BLaER1 treated with 17β-estradiol and CSF1 and Interleukin-3, amounts not matched to agents 10 nM and 100 nM (cell line): ENCODE results near the gene P4HA2.

Experiments used
- H3K27ac ChIP-seq, 11 experiments: shearing (Covaris generic); formaldehyde crosslinking; 2 replicates each; pipeline ENCODE4 v1.8.1; 2022
- H3K27me3 ChIP-seq, 11 experiments: shearing (Covaris generic); formaldehyde crosslinking; 2 replicates each; pipeline ENCODE4 v1.8.1; 2022
- H3K36me3 ChIP-seq, 11 experiments: shearing (Covaris generic); formaldehyde crosslinking; 2 replicates each; pipeline ENCODE4 v1.8.1; 2022
- H3K4me1 ChIP-seq, 10 experiments: shearing (Covaris generic); formaldehyde crosslinking; 2 replicates each; pipeline ENCODE4 v1.8.1; 2022
- H3K4me2 ChIP-seq, 11 experiments: shearing (Covaris generic); formaldehyde crosslinking; 2 replicates each; pipeline ENCODE4 v1.8.1; 2022
- H3K4me3 ChIP-seq, 10 experiments: shearing (Covaris generic); formaldehyde crosslinking; 2 replicates each; pipeline ENCODE4 v1.8.1; 2022
- H3K9ac ChIP-seq, 11 experiments: shearing (Covaris generic); formaldehyde crosslinking; 2 replicates each; pipeline ENCODE4 v1.8.1; 2022
- H3K9me3 ChIP-seq, 11 experiments: shearing (Covaris generic); formaldehyde crosslinking; replicated peaks in 1 of 11; 2 replicates each; pipeline ENCODE4 v1.8.1; 2022
- H4K20me1 ChIP-seq, 11 experiments: shearing (Covaris generic); formaldehyde crosslinking; 2 replicates each; pipeline ENCODE4 v1.8.1; 2022
- Cebpa-rat ChIP-seq, 11 experiments: shearing (Covaris generic); IDR thresholded peaks; 2 replicates each; pipeline ENCODE4 v1.8.1; 2022

P4HA2 gene

GRCh38 chr5:132254321-132254977 lies 26.8 kb upstream of the P4HA2 start:
- H4K20me1 ChIP-seq, result no peaks in the 10 kb centered on the region
- no peak overlapping the region for H3K27ac ChIP-seq
- no peaks in the 10 kb centered on the region for H3K9me3 ChIP-seq
- no peaks in the 10 kb centered on the region; a peak in 1 of 22 replicates for H3K27me3 ChIP-seq
- TF ChIP-seq Cebpa-rat (IDR thresholded peaks at IDR 0.05), result no peak
- H3K4me2 ChIP-seq, result no peak overlapping the region
- no peaks in the 10 kb centered on the region for H3K36me3 ChIP-seq
- H3K4me1 ChIP-seq, result peaks cover 0 to 24% (median 5%) of the 10 kb centered on the region in 10 experiments; a peak in 12 of 20 replicates
- H3K4me3 ChIP-seq, result no peak overlapping the region
- no peak overlapping the region for H3K9ac ChIP-seq

GRCh38 chr5:132253452-132254320 lies 26.0 kb upstream of the P4HA2 start:
- Histone ChIP-seq H3K9me3 (no peaks in the 10 kb centered on the region), H3K9ac (no peak overlapping the region), H3K27ac (no peak overlapping the region), H3K4me3 (no peak overlapping the region), H4K20me1 (no peaks in the 10 kb centered on the region), H3K36me3 (no peaks in the 10 kb centered on the region), H3K4me1 (peaks cover 0 to 17% (median 0%) of the 10 kb centered on the region in 10 experiments; a peak in 8 of 20 replicates), H3K27me3 (no peaks in the 10 kb centered on the region; a peak in 1 of 22 replicates), H3K4me2 (no peak overlapping the region)
- TF ChIP-seq Cebpa-rat (IDR thresholded peaks at IDR 0.05), result no peak

GRCh38 chr5:132253008-132253441 lies 25.4 kb upstream of the P4HA2 start:
- Histone ChIP-seq H3K27me3 (no peaks in the 10 kb centered on the region; a peak in 1 of 22 replicates), H3K4me2 (no peak overlapping the region), H3K27ac (no peak overlapping the region), H3K36me3 (no peaks in the 10 kb centered on the region), H4K20me1 (no peaks in the 10 kb centered on the region), H3K9me3 (0 out of 22 replicates have a peak, but pooled peaks cover 0 to 2% (median 0%) of the 10 kb centered on the region in 11 experiments), H3K4me3 (no peak overlapping the region), H3K4me1 (peaks cover 0 to 12% (median 2%) of the 10 kb centered on the region in 10 experiments; a peak in 11 of 20 replicates), H3K9ac (no peak overlapping the region)
- TF ChIP-seq Cebpa-rat (IDR thresholded peaks at IDR 0.05), result no peak

GRCh38 chr5:132251220-132251725 lies 23.6 kb upstream of the P4HA2 start:
- Histone ChIP-seq H3K9me3 (peaks cover 3 to 19% (median 9%) of the 10 kb centered on the region in 11 experiments; a peak in 18 of 22 replicates), H4K20me1 (no peaks in the 10 kb centered on the region), H3K9ac (no peak overlapping the region), H3K27me3 (no peaks in the 10 kb centered on the region; a peak in 1 of 22 replicates), H3K4me3 (no peak overlapping the region), H3K36me3 (no peaks in the 10 kb centered on the region), H3K27ac (no peak overlapping the region), H3K4me2 (peak overlapping the region in 2 of 11 experiments; percentile 4 to 46; a peak in 2 of 22 replicates), H3K4me1 (peaks cover 0 to 15% (median 6%) of the 10 kb centered on the region in 10 experiments; a peak in 10 of 20 replicates)
- no peak for TF ChIP-seq Cebpa-rat (IDR thresholded peaks at IDR 0.05)

GRCh38 chr5:132250547-132250946 lies 22.9 kb upstream of the P4HA2 start:
- no peak overlapping the region for H3K4me2 ChIP-seq
- H3K36me3 ChIP-seq, result no peaks in the 10 kb centered on the region
- no peaks in the 10 kb centered on the region for H4K20me1 ChIP-seq
- H3K27ac ChIP-seq, result no peak overlapping the region
- no peak overlapping the region for H3K9ac ChIP-seq
- peaks cover 0 to 15% (median 6%) of the 10 kb centered on the region in 10 experiments; a peak in 10 of 20 replicates for H3K4me1 ChIP-seq
- no peaks in the 10 kb centered on the region; a peak in 1 of 22 replicates for H3K27me3 ChIP-seq
- H3K9me3 ChIP-seq, result peaks cover 11 to 27% (median 16%) of the 10 kb centered on the region in 11 experiments; a peak in 21 of 22 replicates
- TF ChIP-seq Cebpa-rat (IDR thresholded peaks at IDR 0.05), result no peak
- H3K4me3 ChIP-seq, result no peak overlapping the region

- no peaks in the 10 kb centered on the region for H4K20me1 ChIP-seq
- H3K9me3 ChIP-seq, result peaks cover 42 to 61% (median 47%) of the 10 kb centered on the region in 11 experiments
- no peak overlapping the region for H3K4me3 ChIP-seq
- no peaks in the 10 kb centered on the region for H3K36me3 ChIP-seq
- H3K4me1 ChIP-seq, result peaks cover 3 to 15% (median 12%) of the 10 kb centered on the region in 10 experiments; a peak in 15 of 20 replicates
- no peak overlapping the region for H3K4me2 ChIP-seq
- no peak overlapping the region for H3K9ac ChIP-seq
- no peak overlapping the region for H3K27ac ChIP-seq
- no peak for TF ChIP-seq Cebpa-rat (IDR thresholded peaks at IDR 0.05)
- H3K27me3 ChIP-seq, result no peaks in the 10 kb centered on the region
These were observed 19.2 kb upstream of the P4HA2 start for GRCh38 chr5:132246806-132247205.

- Histone ChIP-seq H3K9me3 (peaks cover 45 to 67% (median 54%) of the 10 kb centered on the region in 11 experiments), H3K4me3 (no peak overlapping the region), H3K9ac (no peak overlapping the region), H3K4me1 (peaks cover 3 to 15% (median 9%) of the 10 kb centered on the region in 10 experiments; a peak in 14 of 20 replicates), H3K36me3 (no peaks in the 10 kb centered on the region), H3K4me2 (no peak overlapping the region), H3K27me3 (no peaks in the 10 kb centered on the region), H3K27ac (no peak overlapping the region), H4K20me1 (no peaks in the 10 kb centered on the region)
- TF ChIP-seq Cebpa-rat (IDR thresholded peaks at IDR 0.05), result no peak
These were observed 17.9 kb upstream of the P4HA2 start for GRCh38 chr5:132245593-132245992.

- no peak overlapping the region for H3K27ac ChIP-seq
- no peak overlapping the region for H3K4me3 ChIP-seq
- peak overlapping the region in 7 of 11 experiments; percentile 4 to 38 (median 10); a peak in 9 of 22 replicates for H3K4me2 ChIP-seq
- no peaks in the 10 kb centered on the region for H3K27me3 ChIP-seq
- no peak overlapping the region for H3K9ac ChIP-seq
- H3K9me3 ChIP-seq, result peaks cover 45 to 69% (median 54%) of the 10 kb centered on the region in 11 experiments
- no peaks in the 10 kb centered on the region for H4K20me1 ChIP-seq
- H3K36me3 ChIP-seq, result no peaks in the 10 kb centered on the region
- TF ChIP-seq Cebpa-rat (IDR thresholded peaks at IDR 0.05), result no peak
- peaks cover 3 to 15% (median 9%) of the 10 kb centered on the region in 10 experiments; a peak in 14 of 20 replicates for H3K4me1 ChIP-seq
These were observed 15.8 kb upstream of the P4HA2 start for GRCh38 chr5:132243366-132243977.
